Measurements from ENCODE around the gene MAP1S.
A peak's percentile ranks its signal among the peaks of the same experiment; 100 is the strongest.

MAP1S gene

DNA sequence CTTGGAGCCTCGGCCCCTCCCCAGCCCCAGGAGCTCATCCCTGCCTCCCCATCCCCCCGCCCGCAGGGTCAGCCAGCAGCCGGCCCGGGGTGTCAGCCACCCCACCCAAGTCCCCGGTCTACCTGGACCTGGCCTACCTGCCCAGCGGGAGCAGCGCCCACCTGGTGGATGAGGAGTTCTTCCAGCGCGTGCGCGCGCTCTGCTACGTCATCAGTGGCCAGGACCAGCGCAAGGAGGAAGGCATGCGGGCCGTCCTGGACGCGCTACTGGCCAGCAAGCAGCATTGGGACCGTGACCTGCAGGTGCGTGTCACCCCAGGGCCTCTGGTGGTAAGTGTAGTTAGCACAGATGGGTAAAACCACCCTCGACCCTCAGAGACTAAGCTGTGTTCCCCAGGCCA lies 13.8 kb downstream of the MAP1S start:
- Histone ChIP-seq H3K9me3 (ENCODE audit: low read length) (peaks cover 8% of the 10 kb centered on the region), H3K4me1 (ENCODE audit: insufficient read depth, low read length) (no peaks in the 10 kb centered on the region), H3K36me3 (ENCODE audit: insufficient read depth, low read length) (peaks cover 70% of the 10 kb centered on the region)

GRCh38 chr19:17734146-17734545 lies 14.9 kb downstream of the MAP1S start:
- H3K36me3 ChIP-seq (ENCODE audit: insufficient read depth, low read length) = peaks cover 60% of the 10 kb centered on the region
- H3K4me3 ChIP-seq (ENCODE audit: low read length) = no peak overlapping the region
- H3K4me1 ChIP-seq (ENCODE audit: insufficient read depth, low read length) = no peaks in the 10 kb centered on the region
- H3K27me3 ChIP-seq (ENCODE audit: insufficient read depth, low read length) = no peaks in the 10 kb centered on the region
- peaks cover 8% of the 10 kb centered on the region for H3K9me3 ChIP-seq (ENCODE audit: low read length)
- H2AFZ ChIP-seq (ENCODE audit: low read depth, low read length) = no peak overlapping the region

More for the DNA sequence above, 13.8 kb downstream of the MAP1S start:
- H2AFZ ChIP-seq (ENCODE audit: low read depth, low read length) = no peak overlapping the region
- H3K4me3 ChIP-seq (ENCODE audit: low read length) = no peak overlapping the region
- no peaks in the 10 kb centered on the region for H3K27me3 ChIP-seq (ENCODE audit: insufficient read depth, low read length)

DNA sequence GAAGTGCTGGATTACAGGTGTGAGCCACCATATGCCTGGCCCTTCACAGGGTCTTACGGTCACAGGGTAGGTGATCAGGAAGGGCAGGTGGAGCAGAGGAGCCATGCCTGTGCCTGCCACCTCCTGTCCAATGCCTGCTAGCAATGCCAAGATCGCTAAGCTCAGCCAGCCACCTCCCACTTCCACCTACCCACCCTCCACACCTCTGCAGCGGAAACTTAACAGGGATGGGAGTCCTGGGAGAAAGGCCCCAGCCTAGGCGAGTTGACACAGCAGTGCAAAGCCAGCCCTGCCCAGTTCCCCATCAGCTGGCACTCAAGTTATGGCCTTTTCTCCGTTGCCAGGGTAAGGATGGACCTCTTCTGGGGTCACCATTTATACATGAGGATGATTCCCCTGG lies 16.1 kb downstream of the MAP1S start:
- H3K9me3 ChIP-seq (ENCODE audit: low read length) = peaks cover 3% of the 10 kb centered on the region
- H3K36me3 ChIP-seq (ENCODE audit: insufficient read depth, low read length) = peaks cover 48% of the 10 kb centered on the region
- no peaks in the 10 kb centered on the region for H3K4me1 ChIP-seq (ENCODE audit: insufficient read depth, low read length)
- H3K27me3 ChIP-seq (ENCODE audit: insufficient read depth, low read length) = no peaks in the 10 kb centered on the region
- no peak overlapping the region for H3K4me3 ChIP-seq (ENCODE audit: low read length)
- no peak overlapping the region for H2AFZ ChIP-seq (ENCODE audit: low read depth, low read length)

DNA sequence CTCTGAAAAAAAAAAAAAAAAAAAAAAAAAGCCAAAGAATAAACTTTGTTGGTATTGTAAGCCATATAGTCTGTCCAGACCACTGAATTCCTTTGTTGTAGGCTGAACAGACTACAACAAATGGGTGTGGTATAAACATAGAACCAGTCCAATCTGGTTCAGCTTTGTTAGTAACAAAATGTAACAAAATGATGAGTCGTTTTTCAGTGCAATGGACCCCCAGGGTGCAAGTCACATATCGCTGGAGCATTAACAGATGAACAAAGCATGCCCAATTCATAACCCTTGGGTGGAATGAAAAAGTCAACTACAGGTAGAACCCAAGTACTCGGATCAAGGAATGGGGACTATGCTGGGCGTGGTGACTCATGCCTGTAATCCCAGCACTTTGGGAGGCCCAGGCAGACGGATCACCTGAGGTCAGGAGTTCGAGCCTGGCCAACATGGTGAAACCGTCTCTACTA lies 18.4 kb downstream of the MAP1S start:
- Histone ChIP-seq H3K36me3 (ENCODE audit: insufficient read depth, low read length) (peaks cover 30% of the 10 kb centered on the region), H3K27me3 (ENCODE audit: insufficient read depth, low read length) (no peaks in the 10 kb centered on the region), H3K4me1 (ENCODE audit: insufficient read depth, low read length) (no peaks in the 10 kb centered on the region)

GRCh38 chr19:17739121-17739875 lies 20.0 kb downstream of the MAP1S start:
- Histone ChIP-seq H3K4me3 (ENCODE audit: low read length) (no peak overlapping the region), H3K27me3 (ENCODE audit: insufficient read depth, low read length) (no peaks in the 10 kb centered on the region), H2AFZ (ENCODE audit: low read depth, low read length) (no peak overlapping the region), H3K4me1 (ENCODE audit: insufficient read depth, low read length) (peaks cover 5% of the 10 kb centered on the region), H3K36me3 (ENCODE audit: insufficient read depth, low read length) (peaks cover 14% of the 10 kb centered on the region), H3K9me3 (ENCODE audit: low read length) (peaks cover 17% of the 10 kb centered on the region)

More for the DNA sequence above, 18.4 kb downstream of the MAP1S start:
- H2AFZ ChIP-seq (ENCODE audit: low read depth, low read length) = no peak overlapping the region
- H3K9me3 ChIP-seq (ENCODE audit: low read length) = peaks cover 17% of the 10 kb centered on the region
- H3K4me3 ChIP-seq (ENCODE audit: low read length) = no peak overlapping the region

DNA sequence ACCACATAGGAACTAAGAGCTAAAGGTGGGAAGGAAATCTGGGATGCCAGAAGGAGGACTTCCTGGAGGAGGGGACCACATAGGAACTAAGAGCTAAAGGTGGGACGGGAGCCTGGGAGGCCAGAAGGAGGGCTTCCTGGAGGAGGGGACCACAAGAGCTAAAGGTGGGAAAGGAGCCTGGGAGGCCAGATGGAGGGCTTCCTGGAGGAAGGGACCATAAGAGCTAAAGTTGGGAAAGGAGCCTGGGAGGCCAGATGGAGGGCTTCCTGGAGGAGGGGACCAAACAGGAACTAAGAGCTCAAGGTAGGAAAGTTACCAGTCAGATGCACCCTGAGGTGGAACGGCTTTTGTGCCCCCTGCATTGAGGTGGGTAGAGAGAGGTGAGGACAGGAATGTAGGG lies 22.2 kb downstream of the MAP1S start:
- Histone ChIP-seq H3K27me3 (ENCODE audit: insufficient read depth, low read length) (no peaks in the 10 kb centered on the region), H3K36me3 (ENCODE audit: insufficient read depth, low read length) (peaks cover 5% of the 10 kb centered on the region), H3K9me3 (ENCODE audit: low read length) (peaks cover 17% of the 10 kb centered on the region), H3K4me1 (ENCODE audit: insufficient read depth, low read length) (peaks cover 5% of the 10 kb centered on the region), H2AFZ (ENCODE audit: low read depth, low read length) (no peak overlapping the region), H3K4me3 (ENCODE audit: low read length) (no peak overlapping the region)

GRCh38 chr19:17743874-17744580 lies 24.7 kb downstream of the MAP1S start:
- Histone ChIP-seq H3K27me3 (ENCODE audit: insufficient read depth, low read length) (no peaks in the 10 kb centered on the region), H2AFZ (ENCODE audit: low read depth, low read length) (no peak overlapping the region), H3K36me3 (ENCODE audit: insufficient read depth, low read length) (no peaks in the 10 kb centered on the region), H3K4me1 (ENCODE audit: insufficient read depth, low read length) (peaks cover 11% of the 10 kb centered on the region), H3K4me3 (ENCODE audit: low read length) (no peak overlapping the region), H3K9me3 (ENCODE audit: low read length) (peaks cover 17% of the 10 kb centered on the region)

- Histone ChIP-seq H3K4me1 (ENCODE audit: insufficient read depth, low read length) (peaks cover 11% of the 10 kb centered on the region), H3K27me3 (ENCODE audit: insufficient read depth, low read length) (no peaks in the 10 kb centered on the region), H3K9me3 (ENCODE audit: low read length) (no peaks in the 10 kb centered on the region), H3K36me3 (ENCODE audit: insufficient read depth, low read length) (no peaks in the 10 kb centered on the region), H2AFZ (ENCODE audit: low read depth, low read length) (peak overlapping the region; percentile 97), H3K4me3 (ENCODE audit: low read length) (peak overlapping the region; percentile 90)
These were observed 28.2 kb downstream of the MAP1S start for GRCh38 chr19:17747205-17748098.

- no peaks in the 10 kb centered on the region for H3K27me3 ChIP-seq (ENCODE audit: insufficient read depth, low read length)
- H3K36me3 ChIP-seq (ENCODE audit: insufficient read depth, low read length) = no peaks in the 10 kb centered on the region
- H3K9me3 ChIP-seq (ENCODE audit: low read length) = no peaks in the 10 kb centered on the region
- peaks cover 16% of the 10 kb centered on the region for H3K4me1 ChIP-seq (ENCODE audit: insufficient read depth, low read length)
- H2AFZ ChIP-seq (ENCODE audit: low read depth, low read length) = no peak overlapping the region
- no peak overlapping the region for H3K4me3 ChIP-seq (ENCODE audit: low read length)
These were observed 29.8 kb downstream of the MAP1S start for GRCh38 chr19:17748884-17749638.

DNA sequence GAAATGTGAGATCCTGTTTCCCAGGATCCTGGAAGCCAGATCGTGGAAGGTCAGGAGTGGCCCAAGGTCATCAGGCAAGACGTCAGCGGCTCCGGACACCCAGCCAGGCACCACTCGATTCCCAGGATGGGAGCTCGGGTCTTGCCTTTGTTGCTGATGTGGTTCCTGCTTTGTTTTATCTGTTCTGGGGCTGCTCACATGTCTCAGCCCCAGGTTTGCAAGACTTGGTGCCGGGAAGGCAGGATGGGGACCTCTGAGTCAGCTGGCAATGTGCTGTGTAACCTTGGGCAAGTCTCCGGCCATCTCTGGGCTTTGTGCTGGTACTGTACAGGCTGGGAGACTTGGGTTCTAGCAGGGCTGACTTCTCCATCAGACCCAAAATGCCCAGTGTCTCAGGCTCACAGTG lies 30.6 kb downstream of the MAP1S start:
- H3K4me3 ChIP-seq (ENCODE audit: low read length) = no peak overlapping the region
- H2AFZ ChIP-seq (ENCODE audit: low read depth, low read length) = no peak overlapping the region
- no peaks in the 10 kb centered on the region for H3K36me3 ChIP-seq (ENCODE audit: insufficient read depth, low read length)

GRCh38 chr19:17751103-17751911 lies 32.0 kb downstream of the MAP1S start, which contains the start of gene FCHO1:
FCHO1 (plus strand) TSS chr19:17751477; CDS start chr19:17755165, 3,688 bp downstream.
- peaks cover 37% of the 10 kb centered on the region for H3K4me1 ChIP-seq (ENCODE audit: insufficient read depth, low read length)
- no peaks in the 10 kb centered on the region for H3K36me3 ChIP-seq (ENCODE audit: insufficient read depth, low read length)
- no peak within 1 kb of the TSS for H3K4me3 ChIP-seq (ENCODE audit: low read length)
- no peak within 1 kb of the TSS for H2AFZ ChIP-seq (ENCODE audit: low read depth, low read length)
- H3K9me3 ChIP-seq (ENCODE audit: low read length) = no peaks in the 10 kb centered on the region
- no peaks in the 10 kb centered on the region for H3K27me3 ChIP-seq (ENCODE audit: insufficient read depth, low read length)

More for the DNA sequence above, 30.6 kb downstream of the MAP1S start:
- Histone ChIP-seq H3K9me3 (ENCODE audit: low read length) (no peaks in the 10 kb centered on the region), H3K27me3 (ENCODE audit: insufficient read depth, low read length) (no peaks in the 10 kb centered on the region), H3K4me1 (ENCODE audit: insufficient read depth, low read length) (peaks cover 23% of the 10 kb centered on the region)

- peaks cover 41% of the 10 kb centered on the region for H3K4me1 ChIP-seq (ENCODE audit: insufficient read depth, low read length)
- H3K27me3 ChIP-seq (ENCODE audit: insufficient read depth, low read length) = no peaks in the 10 kb centered on the region
- no peak overlapping the region for H2AFZ ChIP-seq (ENCODE audit: low read depth, low read length)
- no peaks in the 10 kb centered on the region for H3K9me3 ChIP-seq (ENCODE audit: low read length)
- no peaks in the 10 kb centered on the region for H3K36me3 ChIP-seq (ENCODE audit: insufficient read depth, low read length)
- H3K4me3 ChIP-seq (ENCODE audit: low read length) = no peak overlapping the region
These were observed 32.6 kb downstream of the MAP1S start for GRCh38 chr19:17751912-17752273.

Measured in neuron (in vitro differentiated cells).